GF-D8 (cell line): ENCODE results near the gene CNNM4.

Experiments used
- DNase-seq: peaks from one replicate; lab custom pipeline; 2025; lab: John Stamatoyannopoulos, UW

Gene CNNM4

GRCh38 chr2:96758987-96759386 lies 1.7 kb upstream of the CNNM4 start:
- no peak for DNase-seq

GRCh38 chr2:96759548-96759947 lies 1.2 kb upstream of the CNNM4 start:
- no peak for DNase-seq

GRCh38 chr2:96760986-96761832 lies 507 bp downstream of the CNNM4 start:
- DNase-seq = no peak

- DNase-seq = no peak
Measured at GRCh38 chr2:96762529-96763311, 2.0 kb downstream of the CNNM4 start.

- DNase-seq = no peak
Measured at GRCh38 chr2:96763511-96764252, 3.0 kb downstream of the CNNM4 start.

- DNase-seq = peak; percentile 49
Measured at GRCh38 chr2:96764253-96764637, 3.5 kb downstream of the CNNM4 start.

GRCh38 chr2:96767135-96767871 lies 6.6 kb downstream of the CNNM4 start:
- no peak for DNase-seq

GRCh38 chr2:96768083-96768561 lies 7.4 kb downstream of the CNNM4 start:
- no peak for DNase-seq

GRCh38 chr2:96769814-96770213 lies 9.1 kb downstream of the CNNM4 start:
- DNase-seq = no peak

GRCh38 chr2:96770442-96771202 lies 9.9 kb downstream of the CNNM4 start:
- no peak for DNase-seq

- no peak for DNase-seq
Measured at GRCh38 chr2:96771796-96772618, 11.3 kb downstream of the CNNM4 start.

GRCh38 chr2:96772903-96773671 lies 12.4 kb downstream of the CNNM4 start:
- no peak for DNase-seq

GRCh38 chr2:96773922-96774321 lies 13.2 kb downstream of the CNNM4 start:
- DNase-seq = no peak

- no peak for DNase-seq
Measured at GRCh38 chr2:96775160-96775559, 14.5 kb downstream of the CNNM4 start.

- no peak for DNase-seq
Measured at GRCh38 chr2:96783388-96783787, 22.7 kb downstream of the CNNM4 start.

GRCh38 chr2:96787411-96787810 lies 26.7 kb downstream of the CNNM4 start:
- DNase-seq = no peak

GRCh38 chr2:96788442-96789244 lies 27.9 kb downstream of the CNNM4 start:
- no peak for DNase-seq

GRCh38 chr2:96789245-96789617 lies 28.5 kb downstream of the CNNM4 start:
- no peak for DNase-seq
